HL-60 (cell line): ENCODE data around the gene COLQ.

Experiments used
- DNase-seq, 2 experiments: peaks; one replicate each; pipeline ENCODE4 v3.0.0-alpha.2; 2010 to 2020; ENCODE audit warnings: low read depth in 1 of 2, low spot score in 1 of 2
- H3K27ac ChIP-seq: fragments of 250-450 bp; sonication (Bioruptor Pico); replicated peaks from 2 replicates; pipeline ENCODE4 v1.5.1; 2020; ENCODE audit warnings: mild to moderate bottlenecking, moderate library complexity
- H3K27me3 ChIP-seq: fragments of 250-450 bp; sonication (Bioruptor Pico); 2 replicates; pipeline ENCODE4 v1.5.1; 2021; ENCODE audit warnings: mild to moderate bottlenecking, moderate library complexity; ENCODE audit not compliant: insufficient read depth, poor library complexity, severe bottlenecking
- H3K4me3 ChIP-seq: replicated peaks from 2 replicates; pipeline ENCODE4 v1.5.1; 2011; ENCODE audit warnings: mild to moderate bottlenecking, control low read depth, low read length; ENCODE audit not compliant: insufficient read depth
- GABPA ChIP-seq: IDR thresholded peaks from 2 replicates; pipeline ENCODE4 v1.6.1; 2012; ENCODE audit warnings: low read depth
- POLR2AphosphoS5 ChIP-seq: IDR thresholded peaks from 2 replicates; pipeline ENCODE4 v1.6.1; 2012; ENCODE audit warnings: low read depth
- SPI1 ChIP-seq: IDR thresholded peaks from 2 replicates; pipeline ENCODE4 v1.6.1; 2012; ENCODE audit warnings: low read depth, mild to moderate bottlenecking, borderline replicate concordance
- TF ChIP-seq, protein P1 (sequence below): IDR thresholded peaks from one replicate; pipeline ENCODE4 v1.5.1; 2011; ENCODE audit warnings: low read length, control low read depth, inconsistent platforms; ENCODE audit not compliant: insufficient read depth
- TF ChIP-seq, protein P2 (sequence below): IDR thresholded peaks from 2 replicates; pipeline ENCODE4 v1.6.1; 2012; ENCODE audit warnings: low read depth; ENCODE audit not compliant: insufficient replicate concordance

COLQ gene

DNA sequence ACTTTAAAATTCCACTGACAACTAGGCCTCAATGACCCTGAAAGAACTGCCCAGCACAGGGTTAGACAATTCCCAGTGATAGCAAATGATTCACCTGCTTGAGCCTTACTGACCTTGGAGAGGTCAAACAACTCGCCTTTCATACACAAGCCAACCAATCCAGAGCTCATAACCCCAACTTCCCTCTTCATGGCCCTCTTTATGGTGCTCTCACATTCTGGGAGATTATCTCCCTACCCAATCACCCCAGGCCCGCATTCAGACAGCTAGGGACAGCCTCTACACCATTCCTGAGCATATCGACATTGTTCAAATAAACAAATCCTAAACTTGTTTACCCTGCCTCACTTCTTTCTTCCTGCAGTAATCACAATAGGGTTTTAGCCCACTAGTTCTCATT, 32.2 kb upstream of the COLQ start:
- DNase-seq, result no peak
- Histone ChIP-seq H3K27ac (no peak overlapping the region), H3K27me3 (no peaks in the 10 kb centered on the region), H3K4me3 (no peak overlapping the region)
- TF ChIP-seq POLR2AphosphoS5 (no peak), GABPA (no peak), SPI1 (no peak)
- TF ChIP-seq, protein P1, sequence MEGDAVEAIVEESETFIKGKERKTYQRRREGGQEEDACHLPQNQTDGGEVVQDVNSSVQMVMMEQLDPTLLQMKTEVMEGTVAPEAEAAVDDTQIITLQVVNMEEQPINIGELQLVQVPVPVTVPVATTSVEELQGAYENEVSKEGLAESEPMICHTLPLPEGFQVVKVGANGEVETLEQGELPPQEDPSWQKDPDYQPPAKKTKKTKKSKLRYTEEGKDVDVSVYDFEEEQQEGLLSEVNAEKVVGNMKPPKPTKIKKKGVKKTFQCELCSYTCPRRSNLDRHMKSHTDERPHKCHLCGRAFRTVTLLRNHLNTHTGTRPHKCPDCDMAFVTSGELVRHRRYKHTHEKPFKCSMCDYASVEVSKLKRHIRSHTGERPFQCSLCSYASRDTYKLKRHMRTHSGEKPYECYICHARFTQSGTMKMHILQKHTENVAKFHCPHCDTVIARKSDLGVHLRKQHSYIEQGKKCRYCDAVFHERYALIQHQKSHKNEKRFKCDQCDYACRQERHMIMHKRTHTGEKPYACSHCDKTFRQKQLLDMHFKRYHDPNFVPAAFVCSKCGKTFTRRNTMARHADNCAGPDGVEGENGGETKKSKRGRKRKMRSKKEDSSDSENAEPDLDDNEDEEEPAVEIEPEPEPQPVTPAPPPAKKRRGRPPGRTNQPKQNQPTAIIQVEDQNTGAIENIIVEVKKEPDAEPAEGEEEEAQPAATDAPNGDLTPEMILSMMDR, result no peak
- TF ChIP-seq, protein P2, sequence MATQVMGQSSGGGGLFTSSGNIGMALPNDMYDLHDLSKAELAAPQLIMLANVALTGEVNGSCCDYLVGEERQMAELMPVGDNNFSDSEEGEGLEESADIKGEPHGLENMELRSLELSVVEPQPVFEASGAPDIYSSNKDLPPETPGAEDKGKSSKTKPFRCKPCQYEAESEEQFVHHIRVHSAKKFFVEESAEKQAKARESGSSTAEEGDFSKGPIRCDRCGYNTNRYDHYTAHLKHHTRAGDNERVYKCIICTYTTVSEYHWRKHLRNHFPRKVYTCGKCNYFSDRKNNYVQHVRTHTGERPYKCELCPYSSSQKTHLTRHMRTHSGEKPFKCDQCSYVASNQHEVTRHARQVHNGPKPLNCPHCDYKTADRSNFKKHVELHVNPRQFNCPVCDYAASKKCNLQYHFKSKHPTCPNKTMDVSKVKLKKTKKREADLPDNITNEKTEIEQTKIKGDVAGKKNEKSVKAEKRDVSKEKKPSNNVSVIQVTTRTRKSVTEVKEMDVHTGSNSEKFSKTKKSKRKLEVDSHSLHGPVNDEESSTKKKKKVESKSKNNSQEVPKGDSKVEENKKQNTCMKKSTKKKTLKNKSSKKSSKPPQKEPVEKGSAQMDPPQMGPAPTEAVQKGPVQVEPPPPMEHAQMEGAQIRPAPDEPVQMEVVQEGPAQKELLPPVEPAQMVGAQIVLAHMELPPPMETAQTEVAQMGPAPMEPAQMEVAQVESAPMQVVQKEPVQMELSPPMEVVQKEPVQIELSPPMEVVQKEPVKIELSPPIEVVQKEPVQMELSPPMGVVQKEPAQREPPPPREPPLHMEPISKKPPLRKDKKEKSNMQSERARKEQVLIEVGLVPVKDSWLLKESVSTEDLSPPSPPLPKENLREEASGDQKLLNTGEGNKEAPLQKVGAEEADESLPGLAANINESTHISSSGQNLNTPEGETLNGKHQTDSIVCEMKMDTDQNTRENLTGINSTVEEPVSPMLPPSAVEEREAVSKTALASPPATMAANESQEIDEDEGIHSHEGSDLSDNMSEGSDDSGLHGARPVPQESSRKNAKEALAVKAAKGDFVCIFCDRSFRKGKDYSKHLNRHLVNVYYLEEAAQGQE, result no peak

DNA sequence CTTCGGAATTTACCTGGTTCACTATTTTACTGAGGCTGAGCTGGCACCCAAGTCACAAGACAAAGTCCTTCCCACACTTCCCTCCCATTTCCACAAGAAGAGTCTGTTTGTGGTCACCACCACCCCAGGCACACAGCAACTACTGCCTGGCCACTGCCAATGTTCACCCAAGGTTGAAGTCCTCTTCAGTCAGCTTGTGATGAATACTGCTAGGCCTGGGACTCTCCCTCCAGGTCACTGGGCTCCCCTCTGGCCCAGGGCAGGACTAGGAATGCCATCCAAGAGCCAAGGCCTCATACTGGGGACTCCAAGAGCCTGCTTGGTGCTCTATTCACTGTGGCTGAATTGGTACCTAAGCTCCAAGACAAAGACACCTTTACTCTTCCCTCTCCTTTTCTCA, 30.4 kb upstream of the COLQ start:
- no peak overlapping the region for H3K4me3 ChIP-seq
- no peaks in the 10 kb centered on the region for H3K27me3 ChIP-seq
- TF ChIP-seq SPI1, result no peak
- TF ChIP-seq, protein P2, result no peak
- no peak for TF ChIP-seq POLR2AphosphoS5
- TF ChIP-seq, protein P1, result no peak
- no peak for TF ChIP-seq GABPA
- DNase-seq, result no peak
- no peak overlapping the region for H3K27ac ChIP-seq

DNA sequence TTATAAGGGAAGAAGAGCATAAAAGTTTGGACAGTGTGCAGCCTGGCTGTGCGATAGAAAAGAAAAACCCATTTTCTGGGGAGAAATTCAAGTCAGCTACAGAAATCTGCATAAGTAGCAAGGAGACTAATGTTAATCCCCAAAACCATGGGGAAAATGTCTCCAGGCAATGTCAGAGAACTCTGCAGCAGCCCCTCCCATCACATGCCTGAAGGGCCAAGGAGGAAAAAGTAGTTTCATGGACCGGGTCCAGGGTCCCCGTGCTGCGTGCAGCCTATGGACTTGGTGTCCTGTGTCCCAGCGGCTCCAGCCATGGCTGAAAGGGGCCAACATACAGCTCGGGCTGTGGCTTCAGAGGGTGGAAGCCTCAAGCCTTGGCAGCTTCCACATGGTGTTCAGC, 28.3 kb upstream of the COLQ start:
- no peak for DNase-seq
- Histone ChIP-seq H3K27me3 (no peaks in the 10 kb centered on the region), H3K27ac (no peak overlapping the region), H3K4me3 (no peak overlapping the region)
- TF ChIP-seq, protein P1, result no peak
- TF ChIP-seq POLR2AphosphoS5, result no peak
- TF ChIP-seq SPI1, result no peak

DNA sequence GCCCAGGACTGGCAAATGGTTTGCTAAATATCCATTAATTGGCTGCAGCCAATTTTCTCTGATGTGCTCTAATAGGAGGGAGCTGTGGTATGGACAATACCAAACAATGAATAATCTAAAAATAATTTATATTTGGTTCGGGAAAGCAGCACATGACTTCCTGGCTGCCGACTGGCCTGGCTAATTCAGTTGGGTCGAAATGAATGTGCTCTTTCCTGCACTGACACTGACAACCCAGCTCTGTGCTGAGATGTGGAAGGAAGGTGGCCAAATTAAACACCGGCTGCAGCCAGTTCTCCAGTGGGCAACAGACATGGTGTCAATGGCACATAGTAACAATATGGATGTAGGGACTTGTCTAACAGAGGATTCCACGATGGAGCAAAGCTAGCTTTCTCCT, 21.1 kb upstream of the COLQ start:
- no peak overlapping the region for H3K4me3 ChIP-seq
- DNase-seq, result no peak
- H3K27ac ChIP-seq, result no peak overlapping the region
- TF ChIP-seq, protein P2, result no peak
- TF ChIP-seq GABPA, result no peak
- no peak for TF ChIP-seq POLR2AphosphoS5
- TF ChIP-seq, protein P1, result no peak
- TF ChIP-seq SPI1, result no peak
- H3K27me3 ChIP-seq, result no peaks in the 10 kb centered on the region
